GM19035 (cell line): Measurements from ENCODE around the gene SDR42E2.

Source experiments
- ATAC-seq: cut with Tn5 transposase; IDR thresholded peaks from one replicate; pipeline ENCODE4 v1.9.1; 2021; ENCODE audit not compliant: unreplicated experiment

The SDR42E2 gene

DNA sequence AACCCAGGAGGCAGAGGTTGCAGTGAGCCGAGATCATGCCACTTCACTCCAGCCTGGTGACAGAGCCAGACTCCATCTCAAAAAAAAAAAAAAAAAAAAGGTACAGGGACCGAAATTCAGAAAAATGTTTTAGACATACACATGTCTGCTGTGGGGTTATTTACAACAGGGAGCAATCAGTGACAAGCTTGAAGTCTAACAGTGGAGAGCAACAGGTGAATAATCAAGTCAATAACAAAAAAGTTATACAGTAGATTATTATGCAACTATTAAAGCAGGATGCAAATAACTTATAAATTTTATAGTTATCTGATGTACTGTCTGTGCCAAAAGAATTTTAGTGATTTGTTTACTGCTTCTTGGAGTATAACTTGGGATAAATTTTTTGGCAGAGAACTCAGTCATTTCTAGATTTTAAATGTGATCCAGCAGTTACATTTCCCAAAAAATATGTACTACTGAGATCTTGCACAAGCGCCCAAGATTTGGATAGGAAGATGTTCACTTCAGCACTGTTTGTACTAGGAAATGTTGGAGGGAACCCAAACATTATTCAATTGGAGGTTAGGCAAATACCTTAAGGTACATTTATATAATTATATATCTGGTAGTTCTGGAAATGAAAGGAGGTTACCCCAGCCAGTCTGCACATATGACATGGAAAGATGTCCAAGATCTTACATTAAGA, 77.9 kb downstream of the SDR42E2 start:
- ATAC-seq = no peak
